ENCODE results near the gene PAPPA2.

PAPPA2 gene

DNA sequence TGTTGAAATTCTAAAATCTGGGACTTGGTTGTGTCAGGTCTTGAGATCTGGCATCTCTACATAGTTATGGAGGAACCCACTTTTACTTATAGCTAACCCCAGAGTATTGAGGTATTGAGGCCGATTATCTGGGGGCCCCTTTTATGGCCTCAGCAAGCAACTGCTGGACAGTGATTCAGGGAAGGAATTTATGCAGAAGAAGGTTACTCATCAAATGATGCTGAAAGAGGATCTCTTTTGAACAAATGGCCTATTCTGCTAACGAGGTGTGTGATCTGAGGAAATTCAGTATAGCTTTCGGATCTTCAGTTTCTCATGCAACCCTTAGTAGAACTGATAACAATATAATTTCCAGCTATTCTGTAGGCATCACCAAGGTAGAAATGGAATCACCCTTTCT, 239.9 kb downstream of the PAPPA2 start:
- Histone ChIP-seq H3K27ac (ENCODE audit: insufficient read depth, low read depth, low read length, poor library complexity, severe bottlenecking) (no peak overlapping the region), H3K36me3 (ENCODE audit: control insufficient read depth, insufficient read depth, low read length) (no peaks in the 10 kb centered on the region), H3K4me3 (ENCODE audit: insufficient read depth, low read depth, low read length) (no peak overlapping the region), H3K4me1 (ENCODE audit: control insufficient read depth, insufficient read depth, low read length) (no peaks in the 10 kb centered on the region), H3K27me3 (ENCODE audit: control insufficient read depth, insufficient read depth, low read length, poor library complexity, severe bottlenecking) (no peaks in the 10 kb centered on the region), H3K9me3 (ENCODE audit: control insufficient read depth, low read length) (no peaks in the 10 kb centered on the region)
- WGBS, 2 experiments = 91 to 95% methylated on average over 3 of the region's 3 CpGs

- Histone ChIP-seq H3K9me3 (ENCODE audit: control insufficient read depth, low read length) (no peaks in the 10 kb centered on the region), H3K27me3 (ENCODE audit: control insufficient read depth, insufficient read depth, low read length, poor library complexity, severe bottlenecking) (no peaks in the 10 kb centered on the region), H3K4me1 (ENCODE audit: control insufficient read depth, insufficient read depth, low read length) (no peaks in the 10 kb centered on the region), H3K36me3 (ENCODE audit: control insufficient read depth, insufficient read depth, low read length) (no peaks in the 10 kb centered on the region), H3K4me3 (ENCODE audit: insufficient read depth, low read depth, low read length) (no peak overlapping the region), H3K27ac (ENCODE audit: insufficient read depth, low read depth, low read length, poor library complexity, severe bottlenecking) (no peak overlapping the region)
- 90 to 100% methylated on average over 1 of the region's 1 CpG for WGBS, 2 experiments
These were observed 242.6 kb downstream of the PAPPA2 start for GRCh38 chr1:176705585-176705984.

DNA sequence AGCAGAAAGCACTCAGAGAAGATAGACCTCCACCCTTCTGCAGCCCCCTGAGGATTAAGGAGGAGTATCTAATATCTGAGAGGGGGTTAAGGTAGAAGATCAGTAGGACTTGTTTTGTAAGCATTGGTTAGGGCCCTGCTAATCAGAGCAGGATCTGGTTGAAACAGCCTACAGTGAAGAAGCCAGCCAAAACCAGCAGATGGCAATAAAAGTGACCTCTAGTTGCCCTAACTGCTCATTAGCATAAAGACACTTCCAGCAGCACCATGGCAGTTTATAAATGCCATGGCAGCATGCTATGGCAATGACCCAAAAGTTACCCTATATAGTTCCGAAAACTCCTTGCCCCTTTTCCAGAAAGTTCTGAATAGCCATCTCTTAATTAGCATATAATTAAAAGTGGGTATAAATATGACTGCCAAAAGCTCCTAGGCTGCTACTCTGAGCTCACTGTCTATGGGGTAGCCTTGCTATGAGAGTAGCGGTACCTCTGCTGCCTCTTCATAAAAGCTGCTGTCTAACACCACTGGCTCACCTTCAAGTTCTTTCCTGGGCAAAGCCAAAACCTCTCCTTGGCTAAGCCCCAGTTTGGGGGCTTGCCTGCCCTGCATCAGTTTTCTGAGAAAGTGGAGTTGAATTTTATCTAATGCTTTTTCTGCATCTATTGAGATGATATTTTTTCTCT, 254.2 kb downstream of the PAPPA2 start:
- H3K36me3 ChIP-seq (ENCODE audit: control insufficient read depth, insufficient read depth, low read length) = no peaks in the 10 kb centered on the region
- H3K9me3 ChIP-seq (ENCODE audit: control insufficient read depth, low read length) = no peaks in the 10 kb centered on the region
- H3K27me3 ChIP-seq (ENCODE audit: control insufficient read depth, insufficient read depth, low read length, poor library complexity, severe bottlenecking) = no peaks in the 10 kb centered on the region
- H3K4me1 ChIP-seq (ENCODE audit: control insufficient read depth, insufficient read depth, low read length) = no peaks in the 10 kb centered on the region
- 96 to 100% methylated on average over 2 of the region's 2 CpGs for WGBS, 2 experiments
- H3K27ac ChIP-seq (ENCODE audit: insufficient read depth, low read depth, low read length, poor library complexity, severe bottlenecking) = no peak overlapping the region
- no peak overlapping the region for H3K4me3 ChIP-seq (ENCODE audit: insufficient read depth, low read depth, low read length)

DNA sequence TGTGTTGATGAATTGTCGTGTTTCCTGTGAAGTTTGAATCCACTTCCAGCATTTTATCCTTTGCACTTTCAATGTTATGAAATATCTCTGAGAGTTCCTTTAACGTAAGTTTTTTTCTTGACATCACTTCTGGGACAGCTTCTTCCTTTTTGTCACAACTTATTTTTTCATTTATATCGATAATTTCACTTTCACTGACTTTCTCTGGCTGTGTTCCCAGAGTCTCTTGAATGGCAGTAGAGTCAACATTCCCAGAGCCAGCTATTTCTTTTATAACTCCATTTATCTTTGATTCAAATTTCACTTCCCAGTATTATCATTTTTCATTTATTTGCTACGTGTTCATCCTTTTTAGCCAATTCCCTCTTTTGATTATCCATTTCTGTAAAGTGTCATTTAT, 256.5 kb downstream of the PAPPA2 start:
- no peak overlapping the region for H3K4me3 ChIP-seq (ENCODE audit: insufficient read depth, low read depth, low read length)
- 92 to 95% methylated on average over 4 of the region's 4 CpGs for WGBS, 2 experiments
- H3K27me3 ChIP-seq (ENCODE audit: control insufficient read depth, insufficient read depth, low read length, poor library complexity, severe bottlenecking) = no peaks in the 10 kb centered on the region
- no peaks in the 10 kb centered on the region for H3K36me3 ChIP-seq (ENCODE audit: control insufficient read depth, insufficient read depth, low read length)
- no peaks in the 10 kb centered on the region for H3K4me1 ChIP-seq (ENCODE audit: control insufficient read depth, insufficient read depth, low read length)
- H3K9me3 ChIP-seq (ENCODE audit: control insufficient read depth, low read length) = no peaks in the 10 kb centered on the region
- H3K27ac ChIP-seq (ENCODE audit: insufficient read depth, low read depth, low read length, poor library complexity, severe bottlenecking) = no peak overlapping the region

- WGBS, 2 experiments = no CpG with 5 or more reads among the region's 1 CpG
- H3K36me3 ChIP-seq (ENCODE audit: control insufficient read depth, insufficient read depth, low read length) = no peaks in the 10 kb centered on the region
- no peak overlapping the region for H3K4me3 ChIP-seq (ENCODE audit: insufficient read depth, low read depth, low read length)
- H3K9me3 ChIP-seq (ENCODE audit: control insufficient read depth, low read length) = no peaks in the 10 kb centered on the region
- H3K27ac ChIP-seq (ENCODE audit: insufficient read depth, low read depth, low read length, poor library complexity, severe bottlenecking) = no peak overlapping the region
- H3K4me1 ChIP-seq (ENCODE audit: control insufficient read depth, insufficient read depth, low read length) = no peaks in the 10 kb centered on the region
- no peaks in the 10 kb centered on the region for H3K27me3 ChIP-seq (ENCODE audit: control insufficient read depth, insufficient read depth, low read length, poor library complexity, severe bottlenecking)
These were observed 257.9 kb downstream of the PAPPA2 start for GRCh38 chr1:176720838-176721237.

DNA sequence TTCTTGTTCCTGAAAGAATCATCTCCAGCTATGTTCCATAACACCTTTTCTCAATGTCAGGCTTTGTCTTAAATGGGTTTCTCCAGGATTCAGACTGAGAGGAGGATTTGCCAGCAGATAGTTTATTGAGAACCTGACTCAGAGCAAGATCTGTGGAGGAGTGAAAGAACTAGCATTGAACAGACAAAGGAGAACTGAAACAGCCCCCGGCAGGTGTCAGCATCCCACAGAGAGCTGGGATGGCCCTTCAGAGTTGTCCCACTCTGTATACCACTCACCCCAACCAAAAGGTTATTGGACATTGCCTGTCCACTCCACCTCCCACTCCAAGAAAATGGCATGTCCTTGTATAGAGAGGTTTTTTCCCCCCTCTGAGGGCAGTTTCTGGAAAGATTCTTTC, 270.7 kb downstream of the PAPPA2 start:
- no peaks in the 10 kb centered on the region for H3K4me1 ChIP-seq (ENCODE audit: control insufficient read depth, insufficient read depth, low read length)
- WGBS, 2 experiments = 57 to 80% methylated on average over 1 of the region's 1 CpG
- H3K9me3 ChIP-seq (ENCODE audit: control insufficient read depth, low read length) = no peaks in the 10 kb centered on the region
- H3K36me3 ChIP-seq (ENCODE audit: control insufficient read depth, insufficient read depth, low read length) = no peaks in the 10 kb centered on the region
- H3K27ac ChIP-seq (ENCODE audit: insufficient read depth, low read depth, low read length, poor library complexity, severe bottlenecking) = no peak overlapping the region
- no peaks in the 10 kb centered on the region for H3K27me3 ChIP-seq (ENCODE audit: control insufficient read depth, insufficient read depth, low read length, poor library complexity, severe bottlenecking)
- H3K4me3 ChIP-seq (ENCODE audit: insufficient read depth, low read depth, low read length) = no peak overlapping the region

DNA sequence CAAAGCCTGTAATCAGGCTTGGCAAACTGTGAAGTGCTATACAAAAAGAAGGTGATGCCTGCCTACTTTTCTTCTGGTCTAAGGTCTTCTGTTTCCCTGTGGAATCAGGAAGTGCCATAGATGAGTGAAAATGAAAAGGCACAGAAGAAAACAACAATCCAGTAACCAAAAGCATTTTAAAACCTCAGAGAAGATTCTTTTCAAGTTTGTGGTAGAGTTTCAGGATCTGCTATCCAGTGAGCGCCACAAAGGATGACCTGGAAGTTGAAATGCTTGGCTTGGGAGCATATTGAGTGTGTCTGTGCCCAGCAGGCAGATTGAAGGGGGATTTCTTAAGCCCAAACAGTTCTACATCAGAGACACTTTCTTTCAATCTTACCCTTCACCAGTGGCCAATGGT, 272.2 kb downstream of the PAPPA2 start:
- no peak overlapping the region for H3K27ac ChIP-seq (ENCODE audit: insufficient read depth, low read depth, low read length, poor library complexity, severe bottlenecking)
- H3K36me3 ChIP-seq (ENCODE audit: control insufficient read depth, insufficient read depth, low read length) = no peaks in the 10 kb centered on the region
- WGBS, 2 experiments = 85 to 100% methylated on average over 1 of the region's 1 CpG
- H3K27me3 ChIP-seq (ENCODE audit: control insufficient read depth, insufficient read depth, low read length, poor library complexity, severe bottlenecking) = no peaks in the 10 kb centered on the region
- H3K9me3 ChIP-seq (ENCODE audit: control insufficient read depth, low read length) = no peaks in the 10 kb centered on the region
- H3K4me3 ChIP-seq (ENCODE audit: insufficient read depth, low read depth, low read length) = no peak overlapping the region
- no peaks in the 10 kb centered on the region for H3K4me1 ChIP-seq (ENCODE audit: control insufficient read depth, insufficient read depth, low read length)

DNA sequence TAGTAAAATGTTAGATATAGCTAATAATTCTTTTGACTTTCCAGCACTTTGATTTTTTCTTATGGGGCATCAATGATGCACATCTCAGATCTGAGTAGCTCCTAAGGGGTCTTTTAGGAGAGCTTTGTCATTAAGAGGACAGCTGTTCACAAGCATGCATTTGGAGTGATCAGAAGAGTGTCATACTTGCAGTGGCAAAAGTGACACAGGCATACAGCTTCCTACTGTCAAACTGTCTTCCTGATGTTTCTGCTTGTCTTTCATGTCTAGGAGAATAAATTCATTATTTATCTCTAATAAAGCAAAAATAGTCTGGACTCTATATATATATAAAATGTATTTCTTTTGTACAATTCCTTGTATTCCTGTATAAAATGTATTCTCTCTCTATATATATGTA, 273.0 kb downstream of the PAPPA2 start:
- H3K4me1 ChIP-seq (ENCODE audit: control insufficient read depth, insufficient read depth, low read length) = no peaks in the 10 kb centered on the region
- H3K9me3 ChIP-seq (ENCODE audit: control insufficient read depth, low read length) = no peaks in the 10 kb centered on the region
- no peaks in the 10 kb centered on the region for H3K27me3 ChIP-seq (ENCODE audit: control insufficient read depth, insufficient read depth, low read length, poor library complexity, severe bottlenecking)
- H3K36me3 ChIP-seq (ENCODE audit: control insufficient read depth, insufficient read depth, low read length) = no peaks in the 10 kb centered on the region
- H3K4me3 ChIP-seq (ENCODE audit: insufficient read depth, low read depth, low read length) = no peak overlapping the region
- H3K27ac ChIP-seq (ENCODE audit: insufficient read depth, low read depth, low read length, poor library complexity, severe bottlenecking) = no peak overlapping the region

DNA sequence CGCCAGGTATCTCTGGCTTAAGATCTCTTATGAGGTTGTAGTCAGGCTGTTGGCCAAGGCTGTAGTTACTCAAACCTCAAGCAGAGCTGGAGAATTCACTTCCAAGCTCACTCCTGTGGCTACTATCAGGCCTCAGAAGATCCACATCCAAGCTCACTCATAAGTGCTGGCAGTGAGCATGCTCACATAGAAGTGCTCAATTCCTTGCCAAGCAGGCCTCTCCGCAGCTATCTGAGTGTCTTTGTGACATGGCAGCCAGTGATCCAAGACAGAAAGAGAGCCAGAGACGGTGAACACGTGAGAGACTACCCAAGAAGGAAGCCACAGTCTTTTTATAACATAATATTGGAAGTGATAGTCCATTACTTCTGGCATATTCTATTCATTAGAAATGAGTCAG, 278.2 kb downstream of the PAPPA2 start:
- Histone ChIP-seq H3K27me3 (ENCODE audit: control insufficient read depth, insufficient read depth, low read length, poor library complexity, severe bottlenecking) (no peaks in the 10 kb centered on the region), H3K27ac (ENCODE audit: insufficient read depth, low read depth, low read length, poor library complexity, severe bottlenecking) (no peak overlapping the region), H3K36me3 (ENCODE audit: control insufficient read depth, insufficient read depth, low read length) (no peaks in the 10 kb centered on the region), H3K4me1 (ENCODE audit: control insufficient read depth, insufficient read depth, low read length) (no peaks in the 10 kb centered on the region), H3K9me3 (ENCODE audit: control insufficient read depth, low read length) (no peaks in the 10 kb centered on the region), H3K4me3 (ENCODE audit: insufficient read depth, low read depth, low read length) (no peak overlapping the region)
- WGBS, 2 experiments = 92 to 95% methylated on average over 3 to 4 of the region's 4 CpGs

- Histone ChIP-seq H3K36me3 (ENCODE audit: control insufficient read depth, insufficient read depth, low read length) (no peaks in the 10 kb centered on the region), H3K4me3 (ENCODE audit: insufficient read depth, low read depth, low read length) (no peak overlapping the region), H3K4me1 (ENCODE audit: control insufficient read depth, insufficient read depth, low read length) (no peaks in the 10 kb centered on the region), H3K9me3 (ENCODE audit: control insufficient read depth, low read length) (no peaks in the 10 kb centered on the region), H3K27me3 (ENCODE audit: control insufficient read depth, insufficient read depth, low read length, poor library complexity, severe bottlenecking) (no peaks in the 10 kb centered on the region), H3K27ac (ENCODE audit: insufficient read depth, low read depth, low read length, poor library complexity, severe bottlenecking) (no peak overlapping the region)
- WGBS, 2 experiments = 100% methylated on average over 1 to 2 of the region's 2 CpGs
These were observed 279.3 kb downstream of the PAPPA2 start for GRCh38 chr1:176742322-176742721.

DNA sequence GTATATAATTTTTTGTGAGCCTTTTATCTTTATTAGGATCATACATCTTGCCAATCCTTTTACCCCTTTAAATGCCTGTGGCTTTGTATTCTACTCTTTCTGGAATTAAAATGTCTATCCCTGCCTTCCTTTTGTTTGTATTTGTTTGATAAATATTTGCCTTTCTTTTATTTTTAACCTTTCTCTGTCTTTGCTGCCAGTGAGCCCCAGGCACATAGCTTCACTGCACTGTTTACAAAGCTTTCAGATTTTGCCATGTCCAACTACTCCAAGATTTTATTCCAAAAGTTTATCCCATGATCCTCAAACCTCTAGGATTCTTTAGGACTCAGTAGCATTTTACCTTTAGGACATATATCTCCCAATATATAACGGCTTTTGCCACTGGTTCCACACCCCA, 281.2 kb downstream of the PAPPA2 start:
- 75 to 83% methylated on average over 1 of the region's 1 CpG for WGBS, 2 experiments
- H3K36me3 ChIP-seq (ENCODE audit: control insufficient read depth, insufficient read depth, low read length) = no peaks in the 10 kb centered on the region
- H3K27ac ChIP-seq (ENCODE audit: insufficient read depth, low read depth, low read length, poor library complexity, severe bottlenecking) = no peak overlapping the region
- H3K4me3 ChIP-seq (ENCODE audit: insufficient read depth, low read depth, low read length) = no peak overlapping the region
- no peaks in the 10 kb centered on the region for H3K27me3 ChIP-seq (ENCODE audit: control insufficient read depth, insufficient read depth, low read length, poor library complexity, severe bottlenecking)
- no peaks in the 10 kb centered on the region for H3K9me3 ChIP-seq (ENCODE audit: control insufficient read depth, low read length)
- H3K4me1 ChIP-seq (ENCODE audit: control insufficient read depth, insufficient read depth, low read length) = no peaks in the 10 kb centered on the region

Measured in ectodermal cell (in vitro differentiated cells).